Activated naive CD8-positive, alpha-beta T cell treated with anti-CD3 and anti-CD28 coated beads, Interleukin-2, amount 50 U/mL, for 16 hours (primary cell): ENCODE results near the gene RCOR3.
A peak's percentile ranks its signal among the peaks of the same experiment; 100 is the strongest.
"Not testable (repeated sequence)": the region's sequence is repeated elsewhere in the genome, so short reads cannot be mapped to it uniquely, and the experiment has no call there.

Experiments used
- DNase-seq: peaks from one replicate; pipeline ENCODE4 v3.0.0-alpha.2; 2020; ENCODE audit warnings: low read depth, low spot score

The RCOR3 gene

GRCh38 chr1:211340622-211341507 is 81.7 kb downstream of the RCOR3 start:
- no peak for DNase-seq

- DNase-seq = no peak
Measured at GRCh38 chr1:211341999-211342398, 82.8 kb downstream of the RCOR3 start.

GRCh38 chr1:211343607-211344006 is 84.4 kb downstream of the RCOR3 start:
- no peak for DNase-seq

- no peak for DNase-seq
Measured at GRCh38 chr1:211344152-211344618, 85.0 kb downstream of the RCOR3 start.

GRCh38 chr1:211345719-211346118 is 86.6 kb downstream of the RCOR3 start:
- no peak for DNase-seq

GRCh38 chr1:211347077-211347844 is 88.1 kb downstream of the RCOR3 start:
- no peak for DNase-seq

- DNase-seq = no peak
Measured at GRCh38 chr1:211348547-211348946, 89.4 kb downstream of the RCOR3 start.

- no peak for DNase-seq
Measured at GRCh38 chr1:211349741-211350140, 90.6 kb downstream of the RCOR3 start.

- not testable (repeated sequence) for DNase-seq
Measured at GRCh38 chr1:211352055-211352454, 92.9 kb downstream of the RCOR3 start.

GRCh38 chr1:211352465-211352864 is 93.3 kb downstream of the RCOR3 start:
- DNase-seq = no peak

- DNase-seq = peak; percentile 32
Measured at GRCh38 chr1:211352985-211353515, 93.9 kb downstream of the RCOR3 start.

- DNase-seq = no peak
Measured at GRCh38 chr1:211353562-211354212, 94.5 kb downstream of the RCOR3 start.

GRCh38 chr1:211355873-211356272 is 96.7 kb downstream of the RCOR3 start:
- DNase-seq = no peak

- no peak for DNase-seq
Measured at GRCh38 chr1:211356723-211357407, 97.7 kb downstream of the RCOR3 start.

GRCh38 chr1:211358685-211359084 is 99.5 kb downstream of the RCOR3 start:
- DNase-seq = no peak

- no peak for DNase-seq
Measured at GRCh38 chr1:211359876-211360275, 100.7 kb downstream of the RCOR3 start.

- DNase-seq = no peak
Measured at GRCh38 chr1:211361202-211361601, 102.0 kb downstream of the RCOR3 start.
